Neural crest cell (in vitro differentiated cells): ENCODE results near the gene CAMK2N1. TPM values are rescaled to one million over a fixed set of nuclear protein-coding genes. Genes with fewer than 3 reads are reported as not detected.

Experiments
- DNase-seq: peaks from one replicate; pipeline ENCODE4 v3.0.0; 2021; ENCODE audit warnings: low read depth, mixed read lengths, low spot score
- H3K27ac Mint-ChIP-seq: one replicate; pipeline ENCODE4 v1.8.0; 2021; ENCODE audit warnings: mild to moderate bottlenecking, mixed read lengths; ENCODE audit not compliant: unreplicated experiment
- H3K27me3 Mint-ChIP-seq: 2 replicates; pipeline ENCODE4 v1.8.0; 2021; ENCODE audit warnings: low read depth, mild to moderate bottlenecking, mixed read lengths
- H3K36me3 Mint-ChIP-seq: 2 replicates; pipeline ENCODE4 v1.8.0; 2021; ENCODE audit warnings: low read depth, mild to moderate bottlenecking, mixed read lengths
- H3K4me1 Mint-ChIP-seq: 2 replicates; pipeline ENCODE4 v1.8.0; 2021; ENCODE audit warnings: mixed read lengths
- H3K4me3 Mint-ChIP-seq: one replicate; pipeline ENCODE4 v1.8.0; 2021; ENCODE audit warnings: mild to moderate bottlenecking, mixed read lengths
- H3K9me3 Mint-ChIP-seq: 2 replicates; pipeline ENCODE4 v1.8.0; 2021; ENCODE audit warnings: mixed read lengths
- CTCF ChIP-seq: fragments of 200-600 bp; sonication (generic); conservative IDR thresholded peaks from 2 replicates; pipeline ENCODE4 v1.5.0; 2021; ENCODE audit warnings: antibody characterized with exemption, mild to moderate bottlenecking
- total RNA-seq: library from RNA; stranded (reverse); gene quantifications from 2 replicates; pipeline ENCODE4 v1.2.1, GENCODE V29; 2021

Gene CAMK2N1
- total RNA-seq, 1 donor from 2014 or later = 31.4 TPM

DNA sequence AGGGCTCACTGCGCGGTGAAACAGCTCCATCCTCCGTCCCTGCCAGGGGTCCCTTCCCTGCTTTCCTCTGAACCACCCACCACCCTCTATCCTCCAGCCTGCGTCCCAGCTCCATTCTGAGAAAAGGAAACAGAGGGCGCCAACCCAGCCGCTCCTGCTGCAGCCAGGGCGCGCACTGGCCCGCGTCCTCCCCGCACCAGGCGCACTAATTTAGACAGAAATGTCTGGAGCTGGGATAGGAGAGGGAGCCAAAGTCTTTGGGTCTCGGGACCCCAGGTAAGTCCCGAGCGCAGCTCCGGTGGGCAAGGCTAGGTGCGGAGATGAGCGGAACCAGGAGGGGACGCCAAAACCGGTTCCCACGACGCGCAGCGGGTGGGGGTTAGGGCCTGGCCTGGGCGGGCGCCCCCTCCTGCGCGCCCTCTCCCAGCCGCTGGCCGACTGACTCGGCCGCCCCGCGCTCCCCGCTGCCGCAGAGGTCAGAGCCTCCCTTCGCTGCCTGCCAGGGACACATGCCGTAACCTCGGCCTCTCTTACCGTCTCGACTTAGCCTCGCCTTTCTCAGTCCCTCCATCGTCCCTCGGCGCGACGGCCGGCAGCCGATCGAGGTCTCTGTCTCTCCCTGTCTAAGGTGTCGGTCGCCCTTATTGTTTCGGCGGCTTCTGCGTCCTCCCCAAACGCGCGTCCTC lies 2.0 kb downstream of the CAMK2N1 start:
- DNase-seq = peak; percentile 42
- H3K9me3 Mint-ChIP-seq = no peaks in the 10 kb centered on the region
- H3K36me3 Mint-ChIP-seq = no peaks in the 10 kb centered on the region
- H3K4me1 Mint-ChIP-seq = peaks cover 52% of the 10 kb centered on the region
- H3K4me3 Mint-ChIP-seq = peak overlapping the region; percentile 99
- peak overlapping the region; percentile 93 for H3K27ac Mint-ChIP-seq
- peaks cover 35% of the 10 kb centered on the region for H3K27me3 Mint-ChIP-seq
- TF ChIP-seq CTCF = peak; percentile 20

DNA sequence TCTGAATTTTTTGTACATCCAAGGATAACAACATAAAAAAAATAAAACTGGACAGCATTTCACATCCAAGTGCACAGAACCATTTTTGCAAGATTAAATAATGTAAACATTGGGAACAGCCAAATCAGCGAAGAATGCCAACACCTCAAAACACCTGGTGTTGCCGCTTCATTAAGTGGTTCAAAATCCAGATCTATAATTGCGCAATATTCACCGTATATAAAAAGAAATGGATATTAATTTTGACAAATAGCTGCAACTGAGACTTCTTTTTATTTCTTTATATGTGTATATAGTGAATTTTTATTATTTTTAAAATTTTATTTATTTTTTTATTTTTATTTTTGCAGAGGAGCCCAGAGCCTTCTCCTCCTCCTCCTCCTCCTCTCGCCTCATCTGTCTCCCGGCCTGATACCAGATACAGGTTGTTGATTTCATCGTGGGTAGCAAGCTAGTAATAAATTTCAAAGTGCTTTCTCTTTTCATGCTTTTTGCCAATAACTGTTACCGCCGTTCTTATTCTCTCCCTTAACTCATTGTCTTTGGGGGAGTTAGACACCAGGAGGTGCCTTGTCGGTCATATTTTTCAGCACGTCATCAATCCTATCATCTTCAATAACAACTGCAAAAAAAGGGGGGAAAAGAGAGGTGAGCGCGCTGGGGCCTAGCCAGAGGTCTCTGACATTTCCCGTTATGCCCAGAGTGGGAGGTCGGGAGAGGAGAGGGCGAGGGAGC lies 2.7 kb downstream of the CAMK2N1 start:
- Mint-ChIP-seq H3K36me3 (no peaks in the 10 kb centered on the region), H3K27ac (no peak overlapping the region), H3K4me3 (peak overlapping the region; percentile 99), H3K9me3 (no peaks in the 10 kb centered on the region), H3K27me3 (peaks cover 28% of the 10 kb centered on the region), H3K4me1 (peaks cover 55% of the 10 kb centered on the region)
- no peak for DNase-seq
- no peak for TF ChIP-seq CTCF

- DNase-seq = no peak
- H3K4me3 Mint-ChIP-seq = peak overlapping the region; percentile 74
- H3K4me1 Mint-ChIP-seq = peaks cover 66% of the 10 kb centered on the region
- peaks cover 14% of the 10 kb centered on the region for H3K27me3 Mint-ChIP-seq
- no peak overlapping the region for H3K27ac Mint-ChIP-seq
- H3K9me3 Mint-ChIP-seq = no peaks in the 10 kb centered on the region
- TF ChIP-seq CTCF = no peak
- H3K36me3 Mint-ChIP-seq = no peaks in the 10 kb centered on the region
These were observed 4.1 kb downstream of the CAMK2N1 start for GRCh38 chr1:20481643-20482498.

DNA sequence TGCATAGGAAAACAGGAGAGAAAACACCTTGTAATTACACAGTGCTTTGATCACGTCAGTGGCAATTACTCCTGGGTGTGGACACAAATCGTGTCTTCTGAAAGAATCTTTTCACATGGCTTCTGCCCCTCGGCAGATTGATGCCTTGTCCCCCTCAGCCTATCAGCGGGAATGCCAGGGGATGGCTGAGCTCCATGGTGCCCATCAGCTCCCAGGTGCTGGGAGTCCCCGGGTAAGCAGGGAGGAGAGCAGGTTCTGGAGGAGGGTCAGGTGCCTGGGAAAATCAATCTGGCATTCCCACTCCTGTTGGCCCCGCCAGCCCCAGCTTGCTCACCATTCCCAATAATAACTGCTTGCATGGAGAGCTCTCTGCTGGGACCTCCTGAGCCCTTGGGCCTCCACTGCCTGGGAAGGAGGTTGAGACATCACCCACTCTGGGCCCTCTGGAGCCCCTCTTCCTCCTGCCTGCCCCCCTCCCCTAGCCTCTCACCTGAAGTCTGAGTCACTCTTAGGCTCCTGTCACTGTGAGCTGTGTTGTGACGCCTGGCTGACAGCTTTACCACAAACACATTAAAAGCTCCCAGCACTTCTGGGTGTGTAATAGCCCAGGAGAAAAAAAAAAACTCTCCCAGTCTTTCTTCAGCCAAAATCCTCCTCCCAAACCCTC lies 4.9 kb downstream of the CAMK2N1 start:
- H3K4me1 Mint-ChIP-seq = peaks cover 70% of the 10 kb centered on the region
- no peak for TF ChIP-seq CTCF
- no peak for DNase-seq
- H3K4me3 Mint-ChIP-seq = peak overlapping the region; percentile 79
- no peaks in the 10 kb centered on the region for H3K36me3 Mint-ChIP-seq
- H3K27ac Mint-ChIP-seq = no peak overlapping the region
- H3K9me3 Mint-ChIP-seq = no peaks in the 10 kb centered on the region
- H3K27me3 Mint-ChIP-seq = peaks cover 13% of the 10 kb centered on the region
